22Rv1 (cell line): ENCODE measurements around the gene ZNF507.

Source experiments
- CTCF ChIP-seq: fragments of 450-650 bp; IDR thresholded peaks from 2 replicates; pipeline ENCODE4 v1.5.1; 2017; ENCODE audit warnings: mild to moderate bottlenecking
- ZFX ChIP-seq: fragments of 450-650 bp; IDR thresholded peaks from 2 replicates; pipeline ENCODE4 v1.6.1; 2017; ENCODE audit warnings: antibody characterized with exemption, borderline replicate concordance

- TF ChIP-seq CTCF (no peak), ZFX (no peak)
Measured at GRCh38 chr19:32392901-32393300, 47.5 kb downstream of the ZNF507 start.
